ENCODE results near the gene MAP4K1.

DNA sequence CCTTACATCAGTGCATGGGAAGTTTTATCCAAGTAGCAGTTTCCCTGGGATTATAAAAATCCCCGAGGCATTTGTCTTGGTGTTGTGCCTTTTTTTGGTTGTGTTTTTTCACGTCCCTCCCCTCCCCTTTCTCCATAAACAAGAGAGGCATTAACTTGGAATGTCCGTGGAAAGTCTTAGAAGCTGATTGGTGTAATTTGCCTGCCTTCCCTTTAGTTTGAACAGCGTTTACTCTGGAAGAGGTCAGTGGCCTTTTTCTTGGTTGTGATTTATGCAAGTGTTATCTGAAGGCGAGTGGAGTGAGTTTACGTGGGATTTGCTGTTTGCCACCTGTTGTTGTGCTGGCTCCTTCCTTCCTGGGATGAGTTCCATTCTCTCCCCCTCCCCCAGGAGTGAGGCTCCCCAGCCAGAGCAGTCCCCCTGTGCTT, 36.9 kb upstream of the MAP4K1 start:
- TF ChIP-seq, protein P1, sequence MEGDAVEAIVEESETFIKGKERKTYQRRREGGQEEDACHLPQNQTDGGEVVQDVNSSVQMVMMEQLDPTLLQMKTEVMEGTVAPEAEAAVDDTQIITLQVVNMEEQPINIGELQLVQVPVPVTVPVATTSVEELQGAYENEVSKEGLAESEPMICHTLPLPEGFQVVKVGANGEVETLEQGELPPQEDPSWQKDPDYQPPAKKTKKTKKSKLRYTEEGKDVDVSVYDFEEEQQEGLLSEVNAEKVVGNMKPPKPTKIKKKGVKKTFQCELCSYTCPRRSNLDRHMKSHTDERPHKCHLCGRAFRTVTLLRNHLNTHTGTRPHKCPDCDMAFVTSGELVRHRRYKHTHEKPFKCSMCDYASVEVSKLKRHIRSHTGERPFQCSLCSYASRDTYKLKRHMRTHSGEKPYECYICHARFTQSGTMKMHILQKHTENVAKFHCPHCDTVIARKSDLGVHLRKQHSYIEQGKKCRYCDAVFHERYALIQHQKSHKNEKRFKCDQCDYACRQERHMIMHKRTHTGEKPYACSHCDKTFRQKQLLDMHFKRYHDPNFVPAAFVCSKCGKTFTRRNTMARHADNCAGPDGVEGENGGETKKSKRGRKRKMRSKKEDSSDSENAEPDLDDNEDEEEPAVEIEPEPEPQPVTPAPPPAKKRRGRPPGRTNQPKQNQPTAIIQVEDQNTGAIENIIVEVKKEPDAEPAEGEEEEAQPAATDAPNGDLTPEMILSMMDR (IDR thresholded peaks at IDR 0.05; ENCODE audit: insufficient read depth, low read length), result no peak
- TF ChIP-seq, protein P2, sequence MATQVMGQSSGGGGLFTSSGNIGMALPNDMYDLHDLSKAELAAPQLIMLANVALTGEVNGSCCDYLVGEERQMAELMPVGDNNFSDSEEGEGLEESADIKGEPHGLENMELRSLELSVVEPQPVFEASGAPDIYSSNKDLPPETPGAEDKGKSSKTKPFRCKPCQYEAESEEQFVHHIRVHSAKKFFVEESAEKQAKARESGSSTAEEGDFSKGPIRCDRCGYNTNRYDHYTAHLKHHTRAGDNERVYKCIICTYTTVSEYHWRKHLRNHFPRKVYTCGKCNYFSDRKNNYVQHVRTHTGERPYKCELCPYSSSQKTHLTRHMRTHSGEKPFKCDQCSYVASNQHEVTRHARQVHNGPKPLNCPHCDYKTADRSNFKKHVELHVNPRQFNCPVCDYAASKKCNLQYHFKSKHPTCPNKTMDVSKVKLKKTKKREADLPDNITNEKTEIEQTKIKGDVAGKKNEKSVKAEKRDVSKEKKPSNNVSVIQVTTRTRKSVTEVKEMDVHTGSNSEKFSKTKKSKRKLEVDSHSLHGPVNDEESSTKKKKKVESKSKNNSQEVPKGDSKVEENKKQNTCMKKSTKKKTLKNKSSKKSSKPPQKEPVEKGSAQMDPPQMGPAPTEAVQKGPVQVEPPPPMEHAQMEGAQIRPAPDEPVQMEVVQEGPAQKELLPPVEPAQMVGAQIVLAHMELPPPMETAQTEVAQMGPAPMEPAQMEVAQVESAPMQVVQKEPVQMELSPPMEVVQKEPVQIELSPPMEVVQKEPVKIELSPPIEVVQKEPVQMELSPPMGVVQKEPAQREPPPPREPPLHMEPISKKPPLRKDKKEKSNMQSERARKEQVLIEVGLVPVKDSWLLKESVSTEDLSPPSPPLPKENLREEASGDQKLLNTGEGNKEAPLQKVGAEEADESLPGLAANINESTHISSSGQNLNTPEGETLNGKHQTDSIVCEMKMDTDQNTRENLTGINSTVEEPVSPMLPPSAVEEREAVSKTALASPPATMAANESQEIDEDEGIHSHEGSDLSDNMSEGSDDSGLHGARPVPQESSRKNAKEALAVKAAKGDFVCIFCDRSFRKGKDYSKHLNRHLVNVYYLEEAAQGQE (IDR thresholded peaks at IDR 0.05; ENCODE audit: insufficient replicate concordance, low read depth), result no peak
- TF ChIP-seq POLR2AphosphoS5 (IDR thresholded peaks at IDR 0.05; ENCODE audit: low read depth) (no peak), SPI1 (IDR thresholded peaks at IDR 0.05; ENCODE audit: borderline replicate concordance, low read depth) (no peak), GABPA (IDR thresholded peaks at IDR 0.05; ENCODE audit: low read depth) (no peak)
